Neutrophil (primary cell): ENCODE data around the gene SRPRA.

Experiments used
- H3K27ac ChIP-seq: fragments of 200-600 bp; sonication (generic); 2 replicates; pipeline ENCODE4 v1.5.1; 2016; ENCODE audit warnings: mild to moderate bottlenecking, moderate library complexity
- H3K27me3 ChIP-seq: fragments of 200-600 bp; sonication (generic); 2 replicates; pipeline ENCODE4 v1.6.0; 2016; ENCODE audit warnings: mild to moderate bottlenecking
- H3K36me3 ChIP-seq: fragments of 200-600 bp; sonication (generic); 2 replicates; pipeline ENCODE4 v1.5.1; 2017
- H3K4me1 ChIP-seq, 2 experiments: fragments of 200-600 bp in 1 of 2; sonication (generic) in 1 of 2; 1 replicate in 1 of 2; 2 replicates in 1 of 2; pipeline versions ENCODE4 v1.5.1 to v1.6.1; 2013 to 2016; ENCODE audit warnings: low read depth in 1 of 2, low read length in 1 of 2, mild to moderate bottlenecking in 1 of 2, moderate library complexity in 1 of 2; ENCODE audit not compliant: control insufficient read depth in 1 of 2, insufficient read depth in 1 of 2
- H3K4me3 ChIP-seq, 2 experiments: fragments of 200-600 bp in 1 of 2; sonication (generic) in 1 of 2; 1 replicate in 1 of 2; 2 replicates in 1 of 2; pipeline ENCODE4 v1.5.1; 2013 to 2016; ENCODE audit warnings: low read depth in 1 of 2, low read length in 1 of 2, mild to moderate bottlenecking in 1 of 2, moderate library complexity in 1 of 2
- H3K9me3 ChIP-seq: fragments of 200-600 bp; sonication (generic); 2 replicates; pipeline ENCODE4 v1.5.1; 2016
- CTCF ChIP-seq: fragments of 200-600 bp; sonication (generic); IDR thresholded peaks from 2 replicates; pipeline ENCODE4 v1.5.1; 2016; ENCODE audit warnings: antibody characterized with exemption

Gene SRPRA

GRCh38 chr11:126277780-126278179, 9.1 kb upstream of the SRPRA start:
- Histone ChIP-seq H3K36me3 (peaks cover 22% of the 10 kb centered on the region), H3K27ac (peak overlapping the region; percentile 99), H3K4me3 (no peak overlapping the region), H3K9me3 (no peaks in the 10 kb centered on the region), H3K27me3 (no peaks in the 10 kb centered on the region), H3K4me1 (peaks cover 37 to 41% of the 10 kb centered on the region in 2 experiments)
- no peak for TF ChIP-seq CTCF

GRCh38 chr11:126277322-126277721, 8.6 kb upstream of the SRPRA start:
- TF ChIP-seq CTCF = no peak
- no peaks in the 10 kb centered on the region for H3K27me3 ChIP-seq

GRCh38 chr11:126268361-126268707, 361 bp downstream of the SRPRA start:
- peaks cover 49% of the 10 kb centered on the region for H3K36me3 ChIP-seq

More at GRCh38 chr11:126277322-126277721, 8.6 kb upstream of the SRPRA start:
- Histone ChIP-seq H3K4me3 (no peak overlapping the region), H3K27ac (peak overlapping the region; percentile 99), H3K36me3 (peaks cover 22% of the 10 kb centered on the region), H3K4me1 (peaks cover 34 to 37% of the 10 kb centered on the region in 2 experiments), H3K9me3 (no peaks in the 10 kb centered on the region)

GRCh38 chr11:126267650-126268049, 1.0 kb downstream of the SRPRA start:
- no peak for TF ChIP-seq CTCF
- Histone ChIP-seq H3K27ac (peak overlapping the region; percentile 93), H3K27me3 (no peaks in the 10 kb centered on the region), H3K4me1 (peaks cover 17 to 24% of the 10 kb centered on the region in 2 experiments), H3K9me3 (no peaks in the 10 kb centered on the region), H3K36me3 (peaks cover 50% of the 10 kb centered on the region), H3K4me3 (peak overlapping the region; percentile 89)

More at GRCh38 chr11:126268361-126268707, 361 bp downstream of the SRPRA start:
- Histone ChIP-seq H3K27ac (peak overlapping the region; percentile 93), H3K27me3 (no peaks in the 10 kb centered on the region), H3K4me3 (peak overlapping the region; percentile 89), H3K4me1 (peaks cover 17 to 24% of the 10 kb centered on the region in 2 experiments), H3K9me3 (no peaks in the 10 kb centered on the region)
- no peak for TF ChIP-seq CTCF

- Histone ChIP-seq H3K27ac (peak overlapping the region; percentile 10), H3K36me3 (peaks cover 68% of the 10 kb centered on the region), H3K4me3 (no peak overlapping the region), H3K9me3 (no peaks in the 10 kb centered on the region), H3K27me3 (no peaks in the 10 kb centered on the region), H3K4me1 (peaks cover 17 to 24% of the 10 kb centered on the region in 2 experiments)
- no peak for TF ChIP-seq CTCF
Observed at GRCh38 chr11:126265811-126266210, 2.9 kb downstream of the SRPRA start.

- peaks cover 10 to 11% of the 10 kb centered on the region in 2 experiments for H3K4me1 ChIP-seq
- H3K27me3 ChIP-seq = no peaks in the 10 kb centered on the region
- no peak for TF ChIP-seq CTCF
- H3K4me3 ChIP-seq = no peak overlapping the region
- H3K36me3 ChIP-seq = peaks cover 76% of the 10 kb centered on the region
- no peak overlapping the region for H3K27ac ChIP-seq
- H3K9me3 ChIP-seq = no peaks in the 10 kb centered on the region
Observed at GRCh38 chr11:126263489-126263888, 5.2 kb downstream of the SRPRA start.
